Muscle layer of colon (tissue), 2 donors: ENCODE measurements around the gene MAPK8.
A peak's percentile ranks its signal among the peaks of the same experiment; 100 is the strongest.

Source experiments
- H3K27ac ChIP-seq: one replicate; pipeline ENCODE4 v1.7.0; 2013; ENCODE audit warnings: low read depth, mild to moderate bottlenecking, low read length, moderate library complexity
- H3K27me3 ChIP-seq, 2 donors: one replicate each; pipeline ENCODE4 v1.7.0; 2013; ENCODE audit warnings: low read length in 2 of 2, mild to moderate bottlenecking in 2 of 2; ENCODE audit not compliant: insufficient read depth in 2 of 2, control insufficient read depth in 1 of 2
- H3K36me3 ChIP-seq: one replicate; pipeline ENCODE4 v1.7.0; 2013; ENCODE audit warnings: mild to moderate bottlenecking, low read length; ENCODE audit not compliant: insufficient read depth
- H3K4me1 ChIP-seq: one replicate; pipeline ENCODE4 v1.7.0; 2013; ENCODE audit warnings: mild to moderate bottlenecking, low read length; ENCODE audit not compliant: insufficient read depth
- H3K4me3 ChIP-seq, 2 donors: one replicate each; pipeline ENCODE4 v1.7.0; 2013; ENCODE audit warnings: low read length in 2 of 2, low read depth in 1 of 2, mild to moderate bottlenecking in 1 of 2, moderate library complexity in 1 of 2
- H3K9ac ChIP-seq: one replicate; pipeline ENCODE4 v1.7.0; 2013; ENCODE audit warnings: low read length
- H3K9me3 ChIP-seq: one replicate; pipeline ENCODE4 v1.7.0; 2013; ENCODE audit warnings: mild to moderate bottlenecking, low read length
- donor health status: abdominal sarcoma.
- donor health status: Adenocarcinoma of cecum.

MAPK8 gene

DNA sequence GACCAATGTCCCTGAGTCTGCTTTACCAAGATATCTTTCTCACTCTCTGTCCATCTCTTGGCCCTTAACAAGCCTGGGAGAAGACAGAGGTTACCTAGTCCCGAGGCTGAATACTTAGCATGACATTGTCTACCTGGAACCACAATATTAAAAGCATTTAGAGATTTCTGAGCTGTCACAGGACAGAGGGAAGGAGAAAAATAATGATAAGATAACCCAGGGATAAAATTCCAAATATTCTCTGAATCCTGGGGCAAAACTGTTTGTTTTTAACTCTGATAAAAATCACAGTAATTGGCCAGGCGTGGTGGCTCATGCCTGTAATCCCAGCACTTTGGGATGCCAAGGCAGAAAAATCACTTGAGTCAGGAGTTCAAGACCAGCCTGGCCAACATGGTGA lies 12.0 kb upstream of the MAPK8 start:
- Histone ChIP-seq H3K27ac (no peak overlapping the region), H3K36me3 (no peaks in the 10 kb centered on the region), H3K9me3 (no peaks in the 10 kb centered on the region), H3K27me3 (no peaks in the 10 kb centered on the region), H3K9ac (no peak overlapping the region), H3K4me3 (no peak overlapping the region), H3K4me1 (no peaks in the 10 kb centered on the region)

DNA sequence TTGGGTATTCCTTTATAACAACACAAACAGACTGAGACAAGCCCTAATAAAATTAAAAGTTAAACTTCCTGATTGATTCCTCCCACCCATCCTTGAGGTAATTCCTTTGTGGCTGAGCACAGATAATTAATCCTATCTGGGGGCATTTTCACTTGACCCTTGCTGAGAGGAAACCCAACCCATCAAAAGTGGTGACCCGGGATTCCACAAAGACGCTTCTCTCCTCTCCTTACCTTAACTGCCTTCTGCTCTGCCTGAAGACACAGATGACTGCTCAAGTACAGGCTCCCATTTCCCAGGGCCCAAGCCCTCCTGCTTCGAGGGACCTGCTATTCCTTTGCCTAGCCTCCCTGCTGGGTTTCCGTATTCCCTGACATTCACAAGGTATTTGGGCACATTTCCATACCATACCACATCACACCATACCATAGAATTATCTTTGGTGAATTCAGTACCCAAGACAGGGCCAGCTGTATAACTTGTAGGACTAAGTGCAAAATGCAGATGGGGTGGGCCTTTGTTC lies 9.8 kb upstream of the MAPK8 start:
- H3K36me3 ChIP-seq: no peaks in the 10 kb centered on the region
- H3K4me3 ChIP-seq: no peak overlapping the region
- H3K27me3 ChIP-seq: no peaks in the 10 kb centered on the region
- H3K9ac ChIP-seq: no peak overlapping the region
- H3K4me1 ChIP-seq: no peaks in the 10 kb centered on the region
- no peak overlapping the region for H3K27ac ChIP-seq
- no peaks in the 10 kb centered on the region for H3K9me3 ChIP-seq

DNA sequence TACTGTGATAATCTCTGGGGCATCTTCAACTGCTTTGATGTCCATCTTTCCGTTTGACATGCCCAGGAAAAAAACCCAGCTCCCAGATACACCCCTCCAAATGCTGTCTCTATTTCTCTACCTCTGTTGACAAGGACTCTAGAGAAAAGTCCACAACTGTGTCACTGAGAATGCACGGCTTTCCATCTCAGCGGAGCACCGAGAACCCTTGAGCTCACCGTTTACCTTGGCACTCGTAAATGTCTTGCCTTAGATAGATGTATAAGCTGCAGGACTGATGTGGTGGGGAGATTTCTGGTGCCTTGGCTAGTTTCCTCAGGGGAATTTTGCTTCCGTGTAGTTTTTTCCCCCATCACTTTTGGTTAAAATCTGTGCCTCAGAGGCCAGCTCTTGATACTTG lies 7.4 kb upstream of the MAPK8 start:
- no peaks in the 10 kb centered on the region for H3K4me1 ChIP-seq
- H3K27ac ChIP-seq: no peak overlapping the region
- H3K9me3 ChIP-seq: no peaks in the 10 kb centered on the region
- no peak overlapping the region for H3K4me3 ChIP-seq
- H3K36me3 ChIP-seq: no peaks in the 10 kb centered on the region
- H3K27me3 ChIP-seq: no peaks in the 10 kb centered on the region
- H3K9ac ChIP-seq: no peak overlapping the region

DNA sequence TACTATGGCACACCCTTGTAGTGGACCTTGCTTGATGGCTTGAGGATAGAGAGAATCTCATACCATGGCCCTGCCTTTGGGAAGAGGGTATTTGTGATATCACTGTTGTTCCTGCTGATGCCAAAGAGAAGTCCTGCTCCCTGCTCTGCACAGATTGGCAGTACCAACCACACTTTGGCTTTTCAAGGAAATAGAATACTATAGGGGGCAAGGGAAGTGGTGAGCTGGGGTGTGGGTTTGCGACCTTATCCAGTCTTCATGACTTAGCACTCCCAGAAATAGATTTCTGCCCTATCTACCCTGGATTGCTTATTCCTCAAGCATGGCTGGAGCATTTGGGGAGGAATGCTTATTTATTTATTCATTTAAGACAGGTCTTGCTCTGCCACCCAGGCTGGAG lies 6.8 kb upstream of the MAPK8 start:
- Histone ChIP-seq H3K4me1 (no peaks in the 10 kb centered on the region), H3K27ac (no peak overlapping the region), H3K9ac (no peak overlapping the region), H3K9me3 (no peaks in the 10 kb centered on the region), H3K36me3 (no peaks in the 10 kb centered on the region), H3K4me3 (no peak overlapping the region), H3K27me3 (no peaks in the 10 kb centered on the region)

DNA sequence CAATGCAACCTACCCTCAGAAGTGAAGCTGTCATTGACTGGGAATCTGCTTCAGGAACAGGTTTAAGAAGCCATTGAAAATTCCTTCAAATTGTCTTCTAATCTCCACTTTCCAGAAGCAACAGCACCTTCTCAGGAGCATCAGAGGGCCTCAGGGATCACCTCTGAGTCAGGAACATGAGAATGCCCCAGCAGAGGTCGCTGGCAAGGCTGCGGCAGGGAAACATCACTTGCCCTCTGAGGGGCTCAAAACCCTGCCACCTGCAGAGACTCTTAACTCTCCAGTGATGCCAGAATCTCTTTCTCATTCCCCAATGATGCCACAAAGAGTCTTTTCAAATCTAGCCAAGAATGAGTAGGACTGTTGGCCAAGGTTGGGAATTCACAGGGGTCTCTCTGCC lies 5.9 kb upstream of the MAPK8 start:
- no peak overlapping the region for H3K9ac ChIP-seq
- H3K4me3 ChIP-seq: no peak overlapping the region
- no peaks in the 10 kb centered on the region for H3K9me3 ChIP-seq
- no peaks in the 10 kb centered on the region for H3K27me3 ChIP-seq
- H3K36me3 ChIP-seq: no peaks in the 10 kb centered on the region
- no peak overlapping the region for H3K27ac ChIP-seq
- no peaks in the 10 kb centered on the region for H3K4me1 ChIP-seq

DNA sequence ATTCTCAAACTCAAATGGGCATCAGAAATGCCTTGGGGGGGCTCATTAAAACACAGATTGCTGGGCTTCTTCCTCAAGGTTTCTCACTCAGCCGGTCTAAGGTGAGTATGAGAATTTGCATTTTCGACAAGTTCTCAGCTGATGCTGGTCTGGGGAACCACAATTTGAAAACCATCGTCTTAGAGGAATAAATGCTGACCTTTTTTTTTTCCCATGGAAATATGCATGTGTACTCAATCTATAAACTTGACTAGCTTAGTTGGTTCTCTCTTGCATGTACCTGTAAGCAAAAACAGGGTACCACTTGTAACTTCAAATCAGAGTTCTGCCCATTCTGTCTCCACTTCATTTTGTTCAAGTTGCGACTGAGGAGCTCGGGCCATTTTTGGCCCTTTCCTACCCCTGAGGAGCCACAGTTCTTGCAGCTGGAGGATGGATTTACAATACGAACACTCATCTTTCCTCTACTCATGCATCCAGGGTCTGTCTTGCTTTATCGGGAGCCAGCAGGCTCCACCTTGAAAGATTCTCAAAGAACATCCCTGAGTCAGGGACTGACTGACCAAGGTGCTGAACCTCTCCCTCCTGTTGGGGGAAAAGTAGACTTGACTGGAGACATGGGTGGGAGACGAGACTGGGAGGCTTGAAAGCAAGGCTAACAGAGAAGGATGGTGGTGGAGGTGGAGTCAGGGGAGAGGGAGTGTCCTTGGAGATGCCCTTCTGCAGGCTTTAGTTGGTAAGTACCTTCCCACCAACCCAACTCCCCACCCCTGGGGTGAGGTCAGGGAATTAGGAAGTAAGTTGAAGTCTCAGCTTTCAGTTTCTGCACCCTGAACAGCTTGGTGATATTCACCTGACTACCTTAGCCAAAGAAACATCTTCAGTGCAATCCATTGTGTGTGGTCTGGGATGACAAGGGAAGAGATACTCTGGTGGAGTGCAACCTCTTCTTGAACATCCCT lies 3.7 kb upstream of the MAPK8 start:
- Histone ChIP-seq H3K4me3 (no peak overlapping the region), H3K27me3 (no peaks in the 10 kb centered on the region), H3K4me1 (peaks cover 3% of the 10 kb centered on the region), H3K9me3 (no peaks in the 10 kb centered on the region), H3K36me3 (no peaks in the 10 kb centered on the region), H3K9ac (no peak overlapping the region), H3K27ac (no peak overlapping the region)

DNA sequence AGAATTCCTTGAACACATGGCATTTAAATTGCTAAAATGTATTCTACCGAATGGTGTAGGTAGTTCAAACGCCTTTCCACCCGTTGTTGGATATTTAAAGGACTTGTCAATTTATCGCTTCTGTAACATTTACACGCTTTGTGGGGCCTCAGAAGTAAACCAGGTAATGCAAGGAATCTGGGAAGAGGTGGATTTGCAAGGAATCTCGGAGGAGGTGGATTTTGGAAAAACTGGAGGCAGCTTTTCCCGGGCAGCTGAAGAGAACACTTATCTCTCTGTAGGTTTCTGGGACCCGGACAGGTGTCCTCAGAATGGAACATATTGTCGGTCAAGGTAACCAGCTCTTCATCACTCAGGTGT lies 592 bp upstream of the MAPK8 start:
- no peak overlapping the region for H3K9ac ChIP-seq
- H3K9me3 ChIP-seq: no peaks in the 10 kb centered on the region
- H3K27ac ChIP-seq: peak overlapping the region; percentile 21
- no peaks in the 10 kb centered on the region for H3K36me3 ChIP-seq
- peaks cover 23% of the 10 kb centered on the region for H3K4me1 ChIP-seq
- H3K4me3 ChIP-seq: peak overlapping the region in 1 of 2 donors; percentile 56
- no peaks in the 10 kb centered on the region for H3K27me3 ChIP-seq

DNA sequence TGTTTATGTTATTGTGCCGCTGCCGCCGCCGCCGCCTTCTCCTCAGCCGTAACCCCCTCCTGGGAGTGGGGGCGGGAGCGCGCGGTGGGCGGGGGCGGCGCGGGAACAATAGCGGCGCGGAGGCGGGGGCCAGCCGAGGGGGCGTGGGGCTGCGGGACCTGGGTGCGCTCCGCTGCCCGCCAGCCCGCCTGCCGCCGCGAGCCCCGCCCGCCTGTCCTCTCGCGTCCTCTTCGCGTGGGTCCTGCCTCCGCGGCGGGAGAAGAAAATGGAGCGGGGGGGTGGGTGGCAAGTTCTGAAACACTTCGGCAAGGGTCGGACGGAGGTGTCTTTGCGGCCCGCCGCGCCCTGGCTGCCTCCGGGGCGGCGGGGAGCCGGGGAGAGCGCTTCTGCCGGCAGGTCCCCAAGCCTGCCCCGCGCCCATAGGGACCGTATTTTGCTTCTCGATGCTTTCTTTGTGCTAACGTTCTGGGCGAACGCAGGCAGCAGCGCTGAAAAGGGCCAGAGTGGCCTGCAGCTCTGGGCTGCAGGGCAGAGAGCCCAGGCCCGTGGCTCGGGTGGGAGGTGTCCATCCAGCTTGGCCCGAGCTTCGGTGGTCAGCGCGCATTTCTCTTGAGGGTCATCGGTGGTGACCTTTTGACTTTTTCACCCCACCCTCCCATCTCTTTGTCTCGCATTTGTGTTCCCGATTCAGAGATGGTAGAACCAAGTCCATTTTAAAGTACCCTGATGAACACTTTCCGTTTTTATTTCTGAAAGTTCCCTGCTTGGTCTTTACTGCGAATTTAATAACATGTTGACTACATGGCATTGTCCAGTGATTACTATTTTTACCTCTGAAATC lies 613 bp downstream of the MAPK8 start:
- H3K27me3 ChIP-seq: no peaks in the 10 kb centered on the region
- H3K27ac ChIP-seq: peak overlapping the region; percentile 76
- peaks cover 28% of the 10 kb centered on the region for H3K4me1 ChIP-seq
- peak overlapping the region; percentile 78 for H3K9ac ChIP-seq
- H3K36me3 ChIP-seq: no peaks in the 10 kb centered on the region
- peak overlapping the region; percentile 75 to 87 for H3K4me3 ChIP-seq
- no peaks in the 10 kb centered on the region for H3K9me3 ChIP-seq

DNA sequence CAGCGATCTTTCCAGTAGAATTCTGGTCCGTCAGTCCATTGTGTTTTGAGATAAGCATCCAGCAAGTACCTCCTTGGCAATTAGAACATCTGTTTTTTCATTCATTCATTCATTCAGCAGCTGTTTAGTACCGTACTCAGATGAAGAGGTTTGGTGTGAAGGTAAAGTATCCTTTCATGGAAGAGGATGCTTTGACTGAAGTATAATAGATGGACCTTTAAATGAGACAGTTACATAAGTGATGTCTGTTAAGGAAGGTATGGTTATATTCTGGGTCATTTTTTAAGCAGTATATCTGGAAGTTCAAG lies 1.2 kb downstream of the MAPK8 start:
- Histone ChIP-seq H3K9ac (peak overlapping the region; percentile 78), H3K4me1 (peaks cover 28% of the 10 kb centered on the region), H3K36me3 (no peaks in the 10 kb centered on the region), H3K4me3 (peak overlapping the region; percentile 75 to 87), H3K27me3 (no peaks in the 10 kb centered on the region), H3K27ac (peak overlapping the region; percentile 76), H3K9me3 (no peaks in the 10 kb centered on the region)

DNA sequence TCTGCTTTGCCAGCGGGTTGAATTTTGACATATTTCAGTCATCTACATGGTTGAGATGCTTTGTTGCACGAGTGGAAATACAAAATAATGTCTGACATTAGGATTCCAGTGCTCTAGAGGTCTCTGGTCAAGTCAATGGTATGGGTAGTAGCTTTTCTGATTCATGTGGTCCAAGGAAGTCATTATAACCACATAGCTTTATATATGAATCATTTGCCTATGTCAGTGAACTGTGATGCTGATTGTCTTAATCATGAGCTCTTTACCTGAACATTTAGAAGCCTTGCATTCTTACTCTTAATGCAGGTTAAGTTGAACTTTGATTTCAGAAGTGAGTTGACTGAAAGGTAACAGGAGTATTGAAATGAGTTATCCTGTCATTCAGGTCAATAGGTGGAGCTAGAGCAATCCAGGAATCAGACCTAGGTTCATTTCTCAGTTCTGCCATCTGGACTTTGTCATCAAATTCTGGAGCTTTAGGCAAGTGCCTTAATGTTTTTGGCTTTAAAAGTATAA lies 3.3 kb downstream of the MAPK8 start:
- Histone ChIP-seq H3K27ac (no peak overlapping the region), H3K36me3 (no peaks in the 10 kb centered on the region), H3K9ac (no peak overlapping the region), H3K9me3 (no peaks in the 10 kb centered on the region), H3K4me3 (no peak overlapping the region), H3K27me3 (no peaks in the 10 kb centered on the region), H3K4me1 (peaks cover 34% of the 10 kb centered on the region)

DNA sequence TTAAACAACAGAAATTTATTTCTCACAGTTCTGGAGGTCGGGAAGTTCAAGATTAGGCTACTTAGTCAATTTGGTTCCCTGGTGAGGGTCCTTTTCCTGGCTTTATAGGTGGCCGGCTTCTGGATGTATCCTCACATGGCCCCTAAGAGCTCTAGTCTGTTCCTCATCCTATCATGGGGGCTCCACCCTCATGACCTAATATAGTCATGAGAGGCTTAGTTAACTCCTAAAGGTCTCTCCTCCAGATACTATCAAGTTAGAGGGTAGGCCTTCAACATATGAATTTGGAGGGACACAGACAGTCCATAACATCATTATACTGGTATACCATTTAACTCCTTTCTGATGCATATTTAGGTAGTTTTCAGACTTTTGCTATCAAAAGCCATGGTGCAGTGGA lies 7.6 kb downstream of the MAPK8 start:
- Histone ChIP-seq H3K36me3 (no peaks in the 10 kb centered on the region), H3K4me3 (no peak overlapping the region), H3K4me1 (peaks cover 26% of the 10 kb centered on the region), H3K9me3 (no peaks in the 10 kb centered on the region), H3K27me3 (no peaks in the 10 kb centered on the region), H3K9ac (no peak overlapping the region), H3K27ac (no peak overlapping the region)
